Prostate gland (tissue), 2 donors: ENCODE measurements around the gene GPR183. TPM values are rescaled to one million over a fixed set of nuclear protein-coding genes. Genes with fewer than 3 reads are reported as not detected.

Source experiments
- DNase-seq: peaks from one replicate; pipeline ENCODE4 v3.0.0-alpha.2; 2019; ENCODE audit warnings: low spot score
- H3K27ac ChIP-seq, 2 donors: fragments of 200-600 bp; sonication (generic); 2 replicates each; pipeline ENCODE4 v1.5.1; 2017 to 2019
- H3K27me3 ChIP-seq: fragments of 200-600 bp; sonication (generic); replicated peaks from 2 replicates; pipeline ENCODE4 v1.5.1; 2019; ENCODE audit not compliant: insufficient read depth
- H3K36me3 ChIP-seq, 2 donors: fragments of 200-600 bp; sonication (generic); 1 replicate in 1 of 2; 2 replicates in 1 of 2; pipeline versions ENCODE4 v1.5.1 to v1.8.1; 2017 to 2019
- H3K4me1 ChIP-seq: fragments of 200-600 bp; sonication (generic); replicated peaks from 2 replicates; pipeline ENCODE4 v1.5.1; 2019
- H3K4me3 ChIP-seq, 2 donors: fragments of 200-600 bp; sonication (generic); 2 replicates each; pipeline ENCODE4 v1.5.1; 2017 to 2019
- H3K9me3 ChIP-seq: fragments of 200-600 bp; sonication (generic); 2 replicates; pipeline ENCODE4 v1.5.1; 2017
- POLR2A ChIP-seq: fragments of 450-650 bp; IDR thresholded peaks from one replicate; pipeline ENCODE4 v1.6.1; 2016; ENCODE audit warnings: antibody characterized with exemption, mild to moderate bottlenecking
- POLR2AphosphoS5 ChIP-seq: sonication (generic); formaldehyde crosslinking; IDR thresholded peaks from one replicate; pipeline ENCODE4 v1.6.1; 2017; ENCODE audit warnings: antibody characterized with exemption
- WGBS: methylation state at CpG from one replicate; pipeline ENCODE4 v1.1.5; 2018; 5-methylcytosine and 5-hydroxymethylcytosine counted together
- intact Hi-C: fragments of 100-400 bp; cut with DNase I; formaldehyde crosslinking; loops from one replicate; pipeline ENCODE4 v1.14.2; 2022
- total RNA-seq, 2 donors: library from RNA; depleted of rRNA; stranded (reverse); fragments of >200 nt; gene quantifications; one replicate each; pipeline ENCODE4 v1.1.0, GENCODE V29; 2016
- TF ChIP-seq, protein P1 (sequence below), 4 experiments: fragments of 200-600 bp in 2 of 4; fragments of 450-650 bp in 2 of 4; sonication (generic) in 2 of 4; IDR thresholded peaks; 1 replicate in 3 of 4; 2 replicates in 1 of 4; pipeline ENCODE4 v1.5.1; 2016 to 2019; ENCODE audit warnings: antibody characterized with exemption in 4 of 4, mild to moderate bottlenecking in 2 of 4, moderate library complexity in 2 of 4

Gene GPR183
- total RNA-seq, 2 donors from 2014 or later: 2.6 to 3.8 TPM

DNA sequence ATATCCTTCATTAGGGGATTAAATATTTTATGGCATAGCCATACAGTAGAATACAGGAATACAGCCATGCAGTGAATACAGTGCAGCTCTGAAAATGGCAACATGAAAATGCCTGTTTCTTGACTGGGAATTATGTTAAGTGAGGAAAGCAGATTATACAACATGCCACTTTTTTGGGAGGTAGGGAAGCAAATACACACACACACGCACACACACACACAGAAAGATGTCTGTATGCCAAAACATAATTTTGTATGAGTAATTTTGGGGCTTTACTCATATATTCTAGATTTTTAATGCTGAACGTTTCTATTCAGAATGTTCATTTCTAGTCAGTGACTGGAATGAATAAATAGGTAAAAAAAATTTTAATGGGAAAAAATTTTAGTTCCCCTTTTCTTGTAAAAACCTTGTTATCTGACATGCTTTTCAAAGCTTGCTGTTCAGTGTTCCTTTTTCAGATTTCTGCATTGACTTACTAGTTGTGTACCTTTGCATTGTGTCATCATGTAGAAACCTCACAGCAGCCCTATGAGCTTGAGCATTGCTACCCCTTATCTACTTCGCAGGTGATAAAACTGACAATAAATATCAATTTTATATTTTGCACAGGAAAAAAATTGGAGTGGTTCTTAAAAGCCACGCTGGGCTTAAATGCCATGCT lies 7.8 kb downstream of the GPR183 start:
- TF ChIP-seq POLR2AphosphoS5 (no peak), POLR2A (no peak)
- TF ChIP-seq, protein P1, sequence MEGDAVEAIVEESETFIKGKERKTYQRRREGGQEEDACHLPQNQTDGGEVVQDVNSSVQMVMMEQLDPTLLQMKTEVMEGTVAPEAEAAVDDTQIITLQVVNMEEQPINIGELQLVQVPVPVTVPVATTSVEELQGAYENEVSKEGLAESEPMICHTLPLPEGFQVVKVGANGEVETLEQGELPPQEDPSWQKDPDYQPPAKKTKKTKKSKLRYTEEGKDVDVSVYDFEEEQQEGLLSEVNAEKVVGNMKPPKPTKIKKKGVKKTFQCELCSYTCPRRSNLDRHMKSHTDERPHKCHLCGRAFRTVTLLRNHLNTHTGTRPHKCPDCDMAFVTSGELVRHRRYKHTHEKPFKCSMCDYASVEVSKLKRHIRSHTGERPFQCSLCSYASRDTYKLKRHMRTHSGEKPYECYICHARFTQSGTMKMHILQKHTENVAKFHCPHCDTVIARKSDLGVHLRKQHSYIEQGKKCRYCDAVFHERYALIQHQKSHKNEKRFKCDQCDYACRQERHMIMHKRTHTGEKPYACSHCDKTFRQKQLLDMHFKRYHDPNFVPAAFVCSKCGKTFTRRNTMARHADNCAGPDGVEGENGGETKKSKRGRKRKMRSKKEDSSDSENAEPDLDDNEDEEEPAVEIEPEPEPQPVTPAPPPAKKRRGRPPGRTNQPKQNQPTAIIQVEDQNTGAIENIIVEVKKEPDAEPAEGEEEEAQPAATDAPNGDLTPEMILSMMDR (IDR thresholded peaks at IDR 0.05): no peak
- no peaks in the 10 kb centered on the region for H3K36me3 ChIP-seq
- DNase-seq: no peak
- no peak overlapping the region for H3K27ac ChIP-seq
- 88% methylated on average over 4 of the region's 4 CpGs for WGBS
- H3K9me3 ChIP-seq: no peaks in the 10 kb centered on the region
- no peak overlapping the region for H3K4me3 ChIP-seq
- H3K27me3 ChIP-seq: no peaks in the 10 kb centered on the region
- intact Hi-C loops: no loop called here
- no peaks in the 10 kb centered on the region for H3K4me1 ChIP-seq

- no peak overlapping the region for H3K27ac ChIP-seq
- no peaks in the 10 kb centered on the region for H3K4me1 ChIP-seq
- WGBS: 93% methylated on average over 2 of the region's 2 CpGs
- intact Hi-C loops: no loop called here
- TF ChIP-seq POLR2A (no peak), POLR2AphosphoS5 (no peak)
- TF ChIP-seq, protein P1 (IDR thresholded peaks at IDR 0.05): no peak
- no peaks in the 10 kb centered on the region for H3K36me3 ChIP-seq
- no peak overlapping the region for H3K4me3 ChIP-seq
- no peak for DNase-seq
- H3K27me3 ChIP-seq: no peaks in the 10 kb centered on the region
- H3K9me3 ChIP-seq: no peaks in the 10 kb centered on the region
Observed at GRCh38 chr13:99298056-99298455, 9.1 kb downstream of the GPR183 start.

DNA sequence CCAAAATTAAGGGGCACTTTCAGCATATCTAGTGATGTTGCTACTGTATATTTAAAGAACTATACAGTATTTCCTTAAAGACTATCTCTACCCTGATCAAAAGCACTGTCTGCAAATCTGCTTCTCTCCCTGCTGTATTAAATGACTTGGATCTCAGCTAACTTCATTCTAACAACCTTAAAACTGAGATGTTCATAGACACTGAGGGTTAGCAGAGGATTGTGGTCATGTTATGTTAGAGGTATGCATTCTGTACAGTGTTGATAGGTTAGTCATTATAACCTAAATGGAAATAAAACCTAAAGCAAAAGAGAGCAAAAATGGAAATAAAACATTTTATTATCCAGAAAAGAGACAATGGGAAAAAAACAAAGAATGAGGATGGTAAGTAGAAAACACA lies 9.9 kb downstream of the GPR183 start:
- Histone ChIP-seq H3K27ac (no peak overlapping the region), H3K9me3 (no peaks in the 10 kb centered on the region), H3K36me3 (no peaks in the 10 kb centered on the region), H3K4me1 (no peaks in the 10 kb centered on the region), H3K4me3 (no peak overlapping the region), H3K27me3 (no peaks in the 10 kb centered on the region)
- no peak for DNase-seq
- no peak for TF ChIP-seq POLR2A
- TF ChIP-seq, protein P1 (IDR thresholded peaks at IDR 0.05): no peak
- TF ChIP-seq POLR2AphosphoS5: no peak
- intact Hi-C loops: no loop called here

DNA sequence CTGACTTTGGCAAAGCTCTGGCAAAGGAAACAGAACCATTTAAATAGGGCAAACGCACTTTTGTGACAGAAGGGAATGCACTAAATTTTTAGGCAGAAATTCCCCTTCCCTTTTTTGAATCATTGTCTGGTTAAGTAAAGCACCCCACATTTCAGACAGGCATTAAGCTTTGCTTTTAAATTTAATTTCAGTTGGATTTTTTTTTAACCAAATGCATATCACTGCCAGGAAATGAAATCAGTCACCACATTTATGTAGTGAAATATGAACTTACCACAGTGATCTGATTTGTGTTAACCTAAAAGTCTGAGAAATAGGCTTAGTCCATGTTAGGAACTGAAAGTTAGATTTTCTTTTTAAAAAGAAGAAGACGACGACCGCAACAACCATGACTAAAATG lies 10.8 kb downstream of the GPR183 start:
- Histone ChIP-seq H3K4me3 (no peak overlapping the region), H3K27ac (no peak overlapping the region), H3K27me3 (no peaks in the 10 kb centered on the region), H3K9me3 (no peaks in the 10 kb centered on the region), H3K36me3 (no peaks in the 10 kb centered on the region), H3K4me1 (no peaks in the 10 kb centered on the region)
- 75% methylated on average over 4 of the region's 4 CpGs for WGBS
- intact Hi-C loops: no loop called here
- no peak for DNase-seq
- TF ChIP-seq, protein P1 (IDR thresholded peaks at IDR 0.05): no peak
- TF ChIP-seq POLR2A (no peak), POLR2AphosphoS5 (no peak)

- Histone ChIP-seq H3K4me1 (no peaks in the 10 kb centered on the region), H3K27ac (no peak overlapping the region), H3K4me3 (no peak overlapping the region), H3K27me3 (no peaks in the 10 kb centered on the region), H3K36me3 (no peaks in the 10 kb centered on the region), H3K9me3 (no peaks in the 10 kb centered on the region)
- intact Hi-C loops: no loop called here
- TF ChIP-seq POLR2A (no peak), POLR2AphosphoS5 (no peak)
- TF ChIP-seq, protein P1 (IDR thresholded peaks at IDR 0.05): no peak
- WGBS: 94% methylated on average over 12 of the region's 12 CpGs
- no peak for DNase-seq
Observed at GRCh38 chr13:99295488-99296252, 11.5 kb downstream of the GPR183 start.
